NCI-H345 (cell line): ENCODE results near the gene ERICH6.
"Not testable (repeated sequence)": the region's sequence is repeated elsewhere in the genome, so short reads cannot be mapped to it uniquely, and the experiment has no call there.

Source experiments
- DNase-seq: peaks from one replicate; lab custom pipeline; 2025; lab: John Stamatoyannopoulos, UW

The ERICH6 gene

GRCh38 chr3:150682279-150682678 lies 21.4 kb downstream of the ERICH6 start:
- no peak for DNase-seq

- DNase-seq = no peak
Measured at GRCh38 chr3:150681057-150681456, 22.7 kb downstream of the ERICH6 start.

GRCh38 chr3:150680562-150680961 lies 23.2 kb downstream of the ERICH6 start:
- no peak for DNase-seq

- no peak for DNase-seq
Measured at GRCh38 chr3:150675587-150675986, 28.1 kb downstream of the ERICH6 start.

GRCh38 chr3:150673966-150674365 lies 29.8 kb downstream of the ERICH6 start:
- no peak for DNase-seq

GRCh38 chr3:150666167-150666566 lies 37.6 kb downstream of the ERICH6 start:
- no peak for DNase-seq

GRCh38 chr3:150663461-150663860 lies 40.3 kb downstream of the ERICH6 start:
- no peak for DNase-seq

- DNase-seq = no peak
Measured at GRCh38 chr3:150662410-150663200, 41.1 kb downstream of the ERICH6 start.

GRCh38 chr3:150656316-150656715 lies 47.4 kb downstream of the ERICH6 start:
- no peak for DNase-seq

- no peak for DNase-seq
Measured at GRCh38 chr3:150653110-150653561, 50.6 kb downstream of the ERICH6 start.

GRCh38 chr3:150640256-150640655 lies 63.5 kb downstream of the ERICH6 start:
- no peak for DNase-seq

- DNase-seq = no peak
Measured at GRCh38 chr3:150639262-150639661, 64.5 kb downstream of the ERICH6 start.

- no peak for DNase-seq
Measured at GRCh38 chr3:150636258-150636657, 67.5 kb downstream of the ERICH6 start.

- DNase-seq = no peak
Measured at GRCh38 chr3:150635526-150635925, 68.2 kb downstream of the ERICH6 start.

- DNase-seq = no peak
Measured at GRCh38 chr3:150635076-150635475, 68.6 kb downstream of the ERICH6 start.

- DNase-seq = no peak
Measured at GRCh38 chr3:150631515-150632221, 72.1 kb downstream of the ERICH6 start.

- no peak for DNase-seq
Measured at GRCh38 chr3:150627557-150627956, 76.2 kb downstream of the ERICH6 start.

- no peak for DNase-seq
Measured at GRCh38 chr3:150626148-150626930, 77.4 kb downstream of the ERICH6 start.

GRCh38 chr3:150623945-150624344 lies 79.8 kb downstream of the ERICH6 start:
- no peak for DNase-seq

GRCh38 chr3:150622955-150623354 lies 80.8 kb downstream of the ERICH6 start:
- DNase-seq = not testable (repeated sequence)

- DNase-seq = no peak
Measured at GRCh38 chr3:150620002-150620689, 83.6 kb downstream of the ERICH6 start.
